Fibroblast of lung (primary cell): ENCODE measurements around the gene DCST2. TPM values are rescaled to one million over a fixed set of nuclear protein-coding genes. Genes with fewer than 3 reads are reported as not detected.

ENCODE experiments used
- DNase-seq, 2 donors: peaks; one replicate each; pipeline versions ENCODE4 v3.0.0 to v3.0.0-alpha.2; 2010; ENCODE audit warnings: low read depth in 2 of 2
- H2AFZ ChIP-seq: 2 replicates; pipeline ENCODE4 v1.5.1; 2012; ENCODE audit warnings: low read length, control low read depth, inconsistent platforms
- H3K27ac ChIP-seq: 2 replicates; pipeline ENCODE4 v1.5.1; 2011; ENCODE audit warnings: low read length, control low read depth; ENCODE audit not compliant: insufficient read depth
- H3K27me3 ChIP-seq: 2 replicates; pipeline ENCODE4 v1.5.1; 2011; ENCODE audit warnings: mild to moderate bottlenecking, low read length; ENCODE audit not compliant: control insufficient read depth, insufficient read depth
- H3K36me3 ChIP-seq: 2 replicates; pipeline ENCODE4 v1.5.1; 2011; ENCODE audit warnings: low read length; ENCODE audit not compliant: control insufficient read depth, insufficient read depth
- H3K4me1 ChIP-seq: 2 replicates; pipeline ENCODE4 v1.5.1; 2011; ENCODE audit warnings: low read length; ENCODE audit not compliant: control insufficient read depth, insufficient read depth; ENCODE audit errors: extremely low read depth
- H3K4me2 ChIP-seq: 2 replicates; pipeline ENCODE4 v1.5.1; 2011; ENCODE audit warnings: low read length, control low read depth; ENCODE audit not compliant: insufficient read depth; ENCODE audit errors: extremely low read depth
- H3K4me3 ChIP-seq, 4 experiments: fragments of 200-600 bp in 1 of 4; sonication (generic) in 1 of 4; replicated peaks in 1 of 4; 2 replicates each; pipeline ENCODE4 v1.5.1; 2011 to 2016; ENCODE audit warnings: low read length in 4 of 4, low read depth in 3 of 4, mild to moderate bottlenecking in 3 of 4, control low read depth in 2 of 4, inconsistent platforms in 1 of 4, mixed read lengths in 1 of 4; ENCODE audit not compliant: insufficient read depth in 1 of 4; ENCODE audit errors: control extremely low read depth in 1 of 4
- H3K79me2 ChIP-seq: 2 replicates; pipeline ENCODE4 v1.5.1; 2012; ENCODE audit warnings: mild to moderate bottlenecking, low read length, inconsistent platforms; ENCODE audit not compliant: control insufficient read depth, insufficient read depth
- H3K9ac ChIP-seq: 2 replicates; pipeline ENCODE4 v1.5.1; 2011; ENCODE audit warnings: mild to moderate bottlenecking, low read length, control low read depth; ENCODE audit not compliant: insufficient read depth
- H3K9me3 ChIP-seq: 2 replicates; pipeline ENCODE4 v1.5.1; 2012; ENCODE audit warnings: low read depth, low read length; ENCODE audit not compliant: control insufficient read depth, insufficient read depth
- H4K20me1 ChIP-seq: 2 replicates; pipeline ENCODE4 v1.5.1; 2011; ENCODE audit warnings: low read length; ENCODE audit not compliant: control insufficient read depth, insufficient read depth; ENCODE audit errors: extremely low read depth
- CTCF ChIP-seq, 2 donors: IDR thresholded peaks in 1 of 2; conservative IDR thresholded peaks in 1 of 2; 1 replicate in 1 of 2; 2 replicates in 1 of 2; pipeline ENCODE4 v1.5.1; 2011 to 2012; ENCODE audit warnings: low read length in 2 of 2, control low read depth in 1 of 2, inconsistent platforms in 1 of 2, low read depth in 1 of 2, mild to moderate bottlenecking in 1 of 2
- EZH2 ChIP-seq: IDR thresholded peaks from 2 replicates; pipeline ENCODE4 v1.5.1; 2012; ENCODE audit warnings: low read length, control low read depth, mild to moderate bottlenecking; ENCODE audit errors: missing control alignments
- polyA plus RNA-seq, 2 donors: library from polyadenylated mRNA; depleted of rRNA in 1 of 2; stranded (reverse) in 1 of 2; unstranded in 1 of 2; fragments of >200 nt; gene quantifications; 2 replicates each; pipeline ENCODE4 v1.2.1, GENCODE V29; 2011 to 2012; ENCODE audit warnings: missing spikeins in 1 of 2
- total RNA-seq: library from RNA; depleted of rRNA; stranded (reverse); fragments of >200 nt; gene quantifications from 2 replicates; pipeline ENCODE4 v1.2.1, GENCODE V29; 2014

The DCST2 gene
- total and polyA plus RNA-seq, 2 donors (not counting 1 experiment from before 2014, with no cell fraction given): 0.06 to 0.17 TPM

GRCh38 chr1:155037851-155038441 is 4.4 kb upstream of the DCST2 start:
- Histone ChIP-seq H3K27ac (no peak overlapping the region), H4K20me1 (no peaks in the 10 kb centered on the region), H3K9me3 (no peaks in the 10 kb centered on the region), H2AFZ (no peak overlapping the region), H3K4me3 (no peak overlapping the region), H3K9ac (no peak overlapping the region), H3K27me3 (peaks cover 14% of the 10 kb centered on the region), H3K36me3 (no peaks in the 10 kb centered on the region), H3K79me2 (no peaks in the 10 kb centered on the region), H3K4me2 (no peak overlapping the region), H3K4me1 (no peaks in the 10 kb centered on the region)
- TF ChIP-seq EZH2: no peak
- TF ChIP-seq CTCF (conservative IDR thresholded peaks at IDR 0.05 in 1 of 2, IDR thresholded peaks at IDR 0.05 in 1 of 2; ENCODE audit: low read depth in 1 of 2, low read length in 2 of 2): no peak
- DNase-seq: no peak

- Histone ChIP-seq H3K4me3 (no peak overlapping the region), H4K20me1 (no peaks in the 10 kb centered on the region), H3K79me2 (no peaks in the 10 kb centered on the region), H3K36me3 (no peaks in the 10 kb centered on the region), H3K9me3 (no peaks in the 10 kb centered on the region), H3K4me1 (no peaks in the 10 kb centered on the region), H3K27me3 (peaks cover 14% of the 10 kb centered on the region), H3K27ac (no peak overlapping the region), H3K4me2 (no peak overlapping the region), H2AFZ (no peak overlapping the region), H3K9ac (no peak overlapping the region)
- no peak for DNase-seq
- TF ChIP-seq CTCF (conservative IDR thresholded peaks at IDR 0.05 in 1 of 2, IDR thresholded peaks at IDR 0.05 in 1 of 2; ENCODE audit: low read depth in 1 of 2, low read length in 2 of 2) (no peak), EZH2 (no peak)
Measured at GRCh38 chr1:155037043-155037442, 3.5 kb upstream of the DCST2 start.

- no peak overlapping the region for H3K27ac ChIP-seq
- no peak overlapping the region for H3K4me3 ChIP-seq
- TF ChIP-seq EZH2 (no peak), CTCF (conservative IDR thresholded peaks at IDR 0.05 in 1 of 2, IDR thresholded peaks at IDR 0.05 in 1 of 2; ENCODE audit: low read depth in 1 of 2, low read length in 2 of 2) (no peak)
- no peak for DNase-seq
- no peaks in the 10 kb centered on the region for H3K79me2 ChIP-seq
- no peaks in the 10 kb centered on the region for H3K9me3 ChIP-seq
- H3K36me3 ChIP-seq: no peaks in the 10 kb centered on the region
- no peak overlapping the region for H3K4me2 ChIP-seq
- no peak overlapping the region for H3K9ac ChIP-seq
- no peaks in the 10 kb centered on the region for H3K4me1 ChIP-seq
- no peak overlapping the region for H2AFZ ChIP-seq
- no peaks in the 10 kb centered on the region for H4K20me1 ChIP-seq
- peaks cover 9% of the 10 kb centered on the region for H3K27me3 ChIP-seq
Measured at GRCh38 chr1:155035936-155036335, 2.4 kb upstream of the DCST2 start.
